HCEC 1CT (cell line): ENCODE measurements around the gene CEP112.

ENCODE experiments used
- DNase-seq: peaks from one replicate; pipeline ENCODE4 v3.0.0-alpha.2; 2017

The CEP112 gene

DNA sequence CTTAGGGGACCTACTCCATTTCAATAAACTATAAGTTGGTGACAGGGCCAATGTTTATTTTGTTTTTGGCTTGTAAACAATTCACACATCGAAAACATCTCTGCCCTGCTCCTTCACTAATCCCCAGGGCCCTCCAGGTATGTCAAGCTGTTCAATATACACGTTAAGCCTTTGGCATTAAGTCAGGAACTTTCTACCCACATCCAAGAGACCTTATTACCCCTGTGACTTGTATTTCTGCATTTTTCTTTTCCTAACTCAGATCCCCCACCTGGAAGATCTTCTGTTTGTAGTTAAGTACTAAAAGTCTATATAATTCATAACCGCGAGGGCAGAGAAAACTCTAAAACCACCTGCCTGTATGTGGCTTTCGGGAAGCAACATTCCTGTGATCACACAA lies 523.7 kb downstream of the CEP112 start:
- no peak for DNase-seq

DNA sequence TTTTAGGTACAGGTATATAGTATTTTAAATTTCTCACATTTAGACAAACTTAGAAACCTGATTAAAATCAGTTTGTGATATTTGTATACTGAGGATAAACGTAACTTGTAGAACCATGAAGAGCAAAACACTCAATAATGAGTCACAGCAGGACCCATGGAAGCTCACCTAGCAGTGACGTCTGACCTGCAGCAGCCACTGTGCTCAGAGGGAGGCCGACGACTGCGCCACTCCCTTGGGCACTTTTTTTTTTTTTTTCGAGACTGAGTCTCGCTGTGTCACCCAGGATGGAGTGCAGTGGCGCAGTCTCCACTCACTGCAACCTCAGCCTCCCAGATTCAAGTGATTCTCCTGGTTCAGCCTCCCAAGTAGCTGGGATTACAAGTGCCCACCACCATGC lies 524.3 kb downstream of the CEP112 start:
- no peak for DNase-seq

DNA sequence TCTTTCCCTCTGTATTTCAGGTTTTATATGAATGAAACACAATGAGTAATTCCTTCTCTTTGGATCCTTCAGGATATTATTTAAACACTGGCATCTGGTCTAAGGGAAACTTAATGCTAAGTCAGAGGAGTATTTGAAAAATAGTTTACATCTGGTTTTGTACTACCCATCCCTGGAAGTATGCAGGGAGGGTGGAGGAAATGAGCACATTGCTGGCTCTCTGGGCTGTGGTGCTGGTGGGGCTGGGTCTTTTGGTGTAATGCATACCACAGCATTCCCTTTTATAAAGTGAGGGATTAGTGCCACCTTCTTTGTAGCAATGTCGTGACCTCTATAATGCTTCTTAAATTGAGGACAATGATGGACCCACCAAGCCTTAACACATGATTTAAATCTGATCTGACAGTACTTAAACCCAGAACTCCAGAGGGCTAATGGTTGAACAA lies 525.0 kb downstream of the CEP112 start:
- no peak for DNase-seq

DNA sequence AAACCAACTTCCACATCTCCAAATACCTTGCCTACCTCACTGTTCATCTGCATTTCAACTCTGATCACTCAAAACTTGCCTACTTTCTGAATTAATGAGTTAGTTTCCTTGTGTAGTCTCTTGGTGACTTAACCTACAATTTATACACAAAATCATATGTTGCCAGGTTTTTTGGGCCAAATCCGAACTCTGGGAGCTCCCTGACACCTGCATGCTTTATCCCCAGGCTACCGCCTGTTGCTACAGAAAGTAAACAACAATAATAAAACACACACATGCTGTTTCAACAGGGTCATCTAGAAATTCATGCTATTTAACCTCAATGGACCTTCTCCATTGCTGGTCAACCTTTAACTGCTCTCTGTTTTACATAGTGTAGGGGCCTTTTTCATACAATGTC lies 526.0 kb downstream of the CEP112 start:
- DNase-seq = no peak

DNA sequence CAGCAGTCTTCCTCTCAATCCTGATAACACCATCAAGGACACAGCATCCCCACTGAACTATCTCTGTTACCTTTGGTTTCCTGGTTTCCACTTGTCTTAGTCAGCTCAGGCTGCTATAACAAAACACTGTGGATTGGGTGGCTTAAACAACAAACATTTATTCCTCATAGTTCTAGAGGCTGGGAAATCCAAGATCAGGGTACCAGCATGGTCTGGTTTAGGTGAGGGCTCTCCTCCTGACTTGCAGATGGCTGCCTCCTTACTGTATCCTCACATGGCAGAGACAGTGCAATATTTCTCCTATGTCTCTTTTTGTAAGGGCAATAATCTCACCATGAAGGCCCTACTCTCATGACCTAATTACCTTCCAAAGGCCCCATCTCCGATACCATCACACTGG lies 527.2 kb downstream of the CEP112 start:
- DNase-seq = no peak

DNA sequence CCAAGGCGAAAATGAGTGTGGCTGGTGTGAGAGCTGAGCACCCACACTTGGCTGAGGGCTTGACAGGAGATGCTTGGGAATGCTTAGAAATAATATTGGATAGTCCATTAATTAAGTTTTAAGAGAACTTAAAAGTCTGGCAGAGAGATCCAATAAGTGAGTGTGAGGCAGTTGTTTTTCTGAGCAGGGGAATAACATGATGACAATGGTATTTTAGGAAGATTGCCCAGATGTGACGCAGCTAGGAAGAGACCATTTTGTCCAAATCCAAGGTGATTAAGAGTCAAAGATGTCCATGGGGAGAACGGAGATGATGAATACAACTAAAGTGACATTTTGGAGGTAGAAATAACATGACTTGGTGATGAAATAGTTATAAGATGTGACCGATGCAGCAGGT lies 527.7 kb downstream of the CEP112 start:
- no peak for DNase-seq

DNA sequence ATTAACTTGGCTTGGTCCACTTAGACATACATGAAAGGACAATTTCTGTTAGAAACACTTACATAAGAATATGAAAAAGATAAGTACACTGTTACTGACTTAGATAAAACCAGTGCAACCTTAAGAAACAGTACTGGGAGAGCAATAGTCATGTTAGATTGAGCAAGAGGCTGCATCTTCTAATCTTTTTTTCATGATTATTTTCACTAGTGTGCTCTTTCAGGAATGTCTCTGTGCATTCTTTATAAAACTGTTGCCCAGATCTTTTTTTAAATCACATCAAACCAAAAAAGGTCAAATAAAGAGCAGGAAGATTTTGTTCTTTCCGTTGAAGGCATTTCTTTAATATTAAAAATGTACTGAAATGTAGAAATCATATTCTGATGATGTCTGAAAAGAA lies 529.7 kb downstream of the CEP112 start:
- peak; percentile 7 for DNase-seq

DNA sequence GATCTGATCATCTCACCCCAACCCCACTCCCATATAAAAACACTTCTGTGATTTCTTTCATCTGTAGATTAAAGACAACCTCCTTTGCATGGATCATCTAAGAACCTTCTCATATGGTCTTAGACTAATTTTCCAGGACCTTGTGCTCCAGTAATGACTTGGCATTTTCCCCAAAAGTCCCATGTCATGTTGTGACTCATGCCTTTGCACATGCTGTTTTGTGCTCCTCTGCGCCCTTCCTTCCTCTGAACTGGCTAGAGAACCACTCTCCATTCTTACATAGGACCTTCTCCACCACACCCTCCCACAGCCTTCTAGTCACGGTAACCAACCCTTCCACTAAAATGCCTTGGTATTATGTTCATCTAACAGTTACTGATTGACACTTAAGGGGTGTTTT lies 531.0 kb downstream of the CEP112 start:
- peak; percentile 47 for DNase-seq

DNA sequence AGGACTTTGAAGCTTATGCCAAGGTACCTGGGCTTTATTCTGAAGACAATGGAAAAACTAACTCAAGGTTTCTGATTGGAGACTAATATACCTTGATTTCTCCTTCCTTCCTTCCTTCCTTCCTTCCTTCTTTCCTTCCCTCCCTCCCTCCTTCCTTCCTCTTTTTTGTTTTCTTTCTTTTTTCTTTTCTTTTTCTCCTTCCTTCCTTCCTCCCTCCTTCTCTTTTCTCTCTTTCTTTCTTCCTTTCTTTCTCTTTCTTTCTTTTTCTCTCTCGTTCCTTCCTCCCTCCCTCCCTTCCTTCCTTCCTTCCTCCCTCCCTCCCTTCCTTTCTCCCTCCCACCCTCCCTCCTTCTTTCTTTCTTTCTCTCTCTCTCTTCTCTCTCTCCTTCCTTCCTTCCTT lies 531.9 kb downstream of the CEP112 start:
- DNase-seq = no peak

DNA sequence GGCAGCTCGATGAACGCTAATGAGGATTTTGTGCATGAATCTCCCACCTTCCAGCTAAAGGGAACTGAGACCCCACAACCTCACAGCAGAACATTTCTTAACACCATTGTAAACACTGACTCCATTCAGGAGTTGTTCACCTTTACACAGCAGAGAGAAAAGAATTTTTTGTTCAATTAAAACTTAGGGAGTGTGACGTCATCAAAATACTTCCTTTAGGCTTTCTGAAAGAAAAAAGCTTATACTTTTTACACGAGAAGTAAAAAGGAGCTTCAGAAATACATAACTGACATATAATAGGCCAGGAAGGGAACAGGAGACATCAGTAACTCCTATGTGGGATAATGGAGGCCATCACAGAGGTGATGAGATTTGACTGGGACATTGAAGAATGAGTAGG lies 532.4 kb downstream of the CEP112 start:
- DNase-seq = no peak

DNA sequence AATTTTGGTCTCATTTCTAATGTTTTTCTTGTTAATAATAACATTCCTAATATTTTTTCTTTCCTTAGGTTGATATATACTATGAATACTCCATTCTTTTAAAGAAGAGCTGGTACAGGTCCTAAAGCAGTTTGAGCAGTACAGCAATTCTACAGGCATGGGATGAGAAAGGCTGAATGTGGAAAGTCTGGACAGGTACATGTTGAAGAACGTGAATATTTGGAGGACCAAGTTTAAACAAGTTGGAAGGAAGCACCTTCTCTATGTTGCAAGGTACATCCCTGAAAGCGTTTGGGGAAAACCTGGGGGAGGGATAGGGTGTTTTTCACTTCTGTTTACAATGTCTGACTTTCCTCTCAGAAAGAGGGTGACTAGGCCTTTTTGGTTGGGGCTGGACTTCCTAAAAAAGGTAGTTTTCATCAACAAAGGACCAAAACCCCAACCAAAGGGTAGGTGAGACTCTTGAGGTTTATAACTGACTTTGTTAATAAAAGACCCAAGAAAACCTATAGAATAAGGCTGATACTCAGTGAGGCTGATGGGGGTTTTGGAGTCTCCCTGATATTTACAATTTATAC lies 534.6 kb downstream of the CEP112 start:
- no peak for DNase-seq

DNA sequence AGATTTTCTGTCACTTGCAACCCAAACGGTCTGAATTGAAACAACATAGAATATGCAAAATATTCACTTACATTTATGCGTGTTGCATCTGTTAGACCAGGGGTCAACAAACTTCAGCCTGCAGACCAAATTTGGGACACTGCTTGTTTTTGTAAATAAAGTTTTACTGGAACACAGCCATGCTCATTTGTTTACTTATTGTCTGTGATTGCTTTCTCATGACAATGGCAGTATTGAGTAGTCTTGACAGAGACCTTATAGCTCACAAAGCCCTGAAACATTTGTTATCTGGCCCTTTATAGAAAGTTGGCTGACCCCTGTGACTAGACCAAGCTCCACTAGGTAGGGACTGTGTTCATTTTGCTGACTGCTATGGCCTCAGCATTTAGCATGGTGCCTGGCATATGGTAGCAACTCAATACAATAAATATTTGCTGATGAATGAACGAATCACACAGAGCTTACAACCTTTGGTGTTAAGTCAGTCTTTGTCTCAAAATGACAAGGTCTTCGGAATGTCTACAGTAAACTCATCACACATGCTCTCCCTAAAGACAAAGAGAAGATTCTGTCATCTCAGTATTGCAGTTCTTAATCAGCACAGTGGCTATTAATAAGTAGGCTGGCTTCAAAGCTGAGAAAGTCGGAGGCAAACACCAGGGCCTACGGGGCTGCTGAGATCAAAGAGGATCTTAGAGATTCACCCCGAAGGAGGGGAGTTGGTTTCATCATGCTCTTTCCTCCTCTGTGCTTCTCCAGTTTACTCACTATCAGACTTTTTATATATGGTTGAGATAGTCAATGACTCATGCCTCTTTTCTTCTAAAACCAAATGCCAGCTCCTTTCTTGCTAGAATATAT lies 535.3 kb downstream of the CEP112 start:
- DNase-seq = no peak

DNA sequence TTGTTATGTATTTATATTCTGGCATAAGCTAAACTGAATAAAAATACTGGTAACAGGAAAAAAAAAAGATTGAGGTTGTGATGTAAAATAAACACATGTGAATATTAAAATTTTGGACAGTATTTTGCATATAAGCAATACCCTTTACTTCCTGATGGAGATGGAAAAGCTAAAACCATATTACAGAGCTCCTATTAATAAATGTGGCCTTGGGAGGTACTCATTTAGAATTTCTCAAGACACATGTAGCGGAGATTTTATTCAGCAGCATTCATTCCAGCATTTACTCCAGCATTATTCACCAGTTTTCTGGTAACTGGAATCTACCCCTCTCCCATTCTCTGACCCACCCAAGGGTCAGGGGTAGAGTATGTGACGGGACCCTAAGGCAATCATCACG lies 536.2 kb downstream of the CEP112 start:
- DNase-seq = no peak

DNA sequence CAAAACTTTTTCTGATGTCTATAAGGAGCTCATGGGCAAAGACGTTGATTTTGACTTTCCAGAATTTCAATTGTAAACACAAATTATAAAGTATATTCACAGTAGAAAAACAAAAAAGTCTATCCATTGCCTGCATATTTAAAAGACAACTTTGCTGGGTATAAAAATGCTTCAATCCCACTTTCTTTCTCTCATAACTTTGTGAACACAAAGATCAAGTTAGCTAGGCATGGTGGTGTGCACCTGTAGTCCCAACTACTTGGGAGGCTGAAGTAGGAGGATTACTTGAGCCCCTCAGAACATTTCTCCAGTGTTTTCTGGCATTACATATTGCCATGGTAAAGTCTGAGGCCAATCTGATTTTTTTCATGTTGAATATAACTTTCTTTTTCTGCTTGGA lies 547.4 kb downstream of the CEP112 start:
- no peak for DNase-seq

DNA sequence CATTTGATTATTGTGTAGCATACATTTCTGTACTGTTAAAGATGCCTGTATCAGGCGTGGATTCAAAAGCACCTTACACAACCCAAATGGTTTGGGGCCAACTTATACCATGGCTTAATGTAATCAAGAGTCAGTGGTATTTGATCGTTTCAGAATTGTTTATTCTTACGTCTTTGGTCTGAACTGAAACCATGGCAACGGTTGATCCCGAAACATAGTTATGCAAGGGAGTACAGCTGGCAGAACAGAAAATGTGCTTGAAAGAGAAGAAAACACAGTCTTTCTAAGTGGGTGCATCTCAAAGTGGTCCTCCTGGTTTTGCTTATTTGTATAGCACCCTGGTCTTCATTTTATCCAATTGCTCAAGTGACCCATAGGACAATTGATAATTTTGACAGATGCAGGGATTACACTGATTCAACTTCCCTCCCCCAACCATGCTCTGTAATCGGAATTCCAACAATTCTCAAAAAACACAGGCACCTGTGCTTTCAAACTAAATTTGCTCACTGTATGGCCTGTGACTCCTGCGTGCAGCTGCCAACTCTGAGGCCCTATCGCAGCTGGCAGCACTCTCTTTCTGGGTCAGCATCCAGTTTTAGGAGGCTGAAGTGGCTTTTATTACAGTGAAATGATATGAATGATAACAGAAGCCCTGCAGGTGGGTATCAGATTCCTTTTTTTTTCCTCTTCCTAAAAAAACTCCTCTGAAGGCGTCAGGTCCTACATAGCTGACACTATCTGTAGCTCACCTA lies 553.5 kb downstream of the CEP112 start:
- DNase-seq = peak; percentile 34

DNA sequence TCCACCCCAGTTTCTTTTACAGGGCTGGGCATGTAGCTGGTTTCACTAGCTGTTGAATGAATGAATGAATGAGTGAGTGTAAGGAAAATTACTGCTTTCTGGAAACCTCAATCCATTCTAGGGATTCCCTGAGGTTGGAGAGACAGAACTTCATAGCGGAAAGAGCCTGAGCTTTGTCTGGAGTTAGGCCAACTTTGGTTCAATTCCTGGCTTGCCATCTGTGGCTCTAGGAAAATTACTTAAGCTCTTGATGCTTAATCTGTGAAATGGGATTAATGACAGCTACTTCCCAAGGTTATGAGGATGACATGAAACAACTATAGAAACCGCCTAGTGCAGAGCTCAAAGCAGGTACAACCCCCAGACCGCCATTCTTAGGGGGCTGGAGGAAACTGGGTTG lies 554.1 kb downstream of the CEP112 start:
- no peak for DNase-seq

DNA sequence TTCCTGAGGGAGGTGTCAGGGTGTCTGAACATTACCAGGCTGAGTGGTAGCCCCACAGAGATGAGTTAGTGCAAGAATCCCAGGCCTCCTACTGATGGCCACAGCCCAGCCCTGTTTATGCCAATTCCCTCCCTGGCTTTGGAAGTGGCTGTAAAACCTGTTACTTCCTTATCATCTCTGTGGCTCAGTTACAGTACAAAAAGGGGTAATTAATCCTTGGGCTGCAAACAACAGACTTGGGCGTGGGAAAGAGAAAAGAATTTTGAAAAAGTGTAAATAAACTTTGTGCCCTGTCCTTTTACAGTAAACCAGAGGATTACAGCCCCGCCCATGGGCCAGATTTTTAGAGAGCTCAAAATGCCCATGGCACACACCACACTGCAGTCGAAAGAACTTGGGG lies 557.4 kb downstream of the CEP112 start:
- DNase-seq = no peak

DNA sequence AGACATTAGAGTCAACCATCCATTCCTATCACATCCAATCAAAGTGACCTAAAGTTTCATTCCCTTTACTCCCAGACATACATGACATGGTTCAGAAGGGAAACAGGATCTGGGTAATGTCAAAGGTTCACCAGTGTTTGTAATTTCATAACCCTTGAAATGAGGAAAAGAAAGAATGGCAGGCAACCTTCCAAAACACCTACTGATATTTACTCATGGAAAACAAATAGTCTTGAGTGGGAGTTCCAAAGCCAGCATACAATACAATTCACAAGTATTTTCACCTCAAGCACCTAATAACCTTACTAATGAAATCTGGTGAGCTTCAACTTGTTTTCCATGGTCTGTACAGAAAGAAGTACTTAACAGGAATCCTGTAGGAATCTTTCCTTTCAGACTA lies 557.9 kb downstream of the CEP112 start:
- no peak for DNase-seq

DNA sequence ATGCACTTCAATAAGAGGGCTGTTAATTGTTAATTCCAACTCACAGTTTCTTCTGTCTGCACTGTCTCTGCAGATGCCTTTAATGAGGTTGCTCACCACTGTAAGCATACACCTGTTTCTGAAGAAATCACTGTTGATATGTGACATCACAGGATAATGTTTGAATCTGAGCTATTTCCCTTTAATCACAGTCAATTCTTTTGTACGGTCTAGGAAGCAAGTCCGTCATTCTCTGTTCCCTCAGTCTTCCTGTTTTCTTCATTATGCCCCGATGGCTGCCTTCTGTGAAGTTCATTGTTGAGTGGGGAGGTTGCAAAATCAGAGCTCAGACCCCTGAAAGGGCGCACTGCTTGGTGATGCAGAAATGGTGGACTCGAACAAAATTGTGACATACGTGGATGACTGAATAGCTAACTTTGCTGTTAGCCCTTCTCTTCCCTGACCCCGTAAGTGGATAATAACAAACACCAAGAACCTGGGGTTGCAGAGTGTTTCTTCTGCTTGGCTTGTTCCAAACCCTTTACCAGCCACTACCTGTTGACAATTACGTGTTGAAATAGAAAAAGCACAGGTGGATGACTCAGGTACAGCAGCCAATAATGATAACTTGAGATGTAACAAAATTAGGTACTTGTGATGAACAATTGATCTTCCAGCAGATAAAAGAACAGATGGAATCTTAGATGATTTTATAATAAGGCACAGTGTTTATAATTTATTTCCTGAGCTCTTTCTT lies 558.6 kb downstream of the CEP112 start:
- DNase-seq = no peak

DNA sequence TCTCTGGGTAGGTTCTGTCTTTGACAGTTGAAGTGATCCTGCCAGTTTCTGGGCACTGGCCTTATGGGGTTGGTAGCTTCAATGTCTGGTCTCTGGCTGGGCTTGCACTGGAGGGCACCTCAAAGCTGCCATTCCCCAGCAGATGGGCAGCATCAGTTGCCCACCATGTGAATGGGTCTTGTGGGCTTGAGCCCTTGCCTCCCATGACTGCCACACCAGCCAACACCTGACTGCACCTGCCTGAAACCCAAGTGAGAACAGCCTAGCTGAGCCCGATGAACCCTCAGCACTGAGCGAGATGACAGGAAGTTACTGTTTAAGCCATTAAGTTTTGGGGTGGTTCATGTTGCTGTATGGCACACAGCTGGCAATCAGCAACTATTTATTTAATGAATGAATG lies 561.4 kb downstream of the CEP112 start:
- DNase-seq = no peak

DNA sequence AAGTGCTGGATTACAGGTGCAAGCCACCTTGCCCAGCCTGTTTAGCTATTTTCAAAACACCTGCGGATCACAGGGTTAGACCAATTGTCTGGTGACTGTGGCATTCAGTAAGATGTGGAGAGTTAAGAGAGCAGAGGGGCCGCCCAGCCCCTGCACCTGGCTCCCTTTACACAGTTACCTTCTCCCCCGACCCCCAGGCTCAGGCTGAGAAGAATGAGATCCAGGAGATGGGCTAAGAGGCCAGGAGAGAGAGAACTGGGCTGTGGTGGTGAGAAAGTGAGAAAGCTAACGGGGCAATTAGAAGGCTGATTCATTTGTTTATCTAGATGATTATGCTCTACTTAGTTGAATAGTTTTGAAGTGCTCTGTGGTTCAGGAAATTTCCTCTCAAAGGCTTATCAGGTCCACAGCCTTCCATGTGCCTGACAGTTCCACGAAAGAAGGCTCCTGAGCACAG lies 562.7 kb downstream of the CEP112 start:
- DNase-seq = no peak

DNA sequence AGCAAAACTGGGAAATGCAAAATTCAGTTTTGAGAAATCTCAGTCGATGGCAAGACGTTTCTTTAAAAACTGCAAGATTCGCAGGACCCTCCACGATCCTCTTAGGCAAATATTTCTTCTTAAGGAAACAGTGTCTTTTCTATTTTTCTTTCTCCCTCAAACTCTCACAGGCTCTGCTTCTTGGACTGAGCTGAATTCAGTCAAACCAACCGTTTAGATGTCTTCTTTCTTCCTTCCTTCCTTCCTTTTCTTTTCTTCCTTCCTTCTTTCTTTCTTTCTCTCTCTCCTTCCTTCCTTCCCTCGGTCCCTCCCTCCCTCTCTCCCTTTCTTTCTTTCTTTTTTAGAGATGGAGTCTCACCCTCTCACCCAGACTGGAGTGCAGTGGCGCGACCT lies 563.3 kb downstream of the CEP112 start:
- DNase-seq = no peak
